Measurements from ENCODE around the gene CORIN.
"Not testable (repeated sequence)": the region's sequence is repeated elsewhere in the genome, so short reads cannot be mapped to it uniquely, and the experiment has no call there.

Gene CORIN

DNA sequence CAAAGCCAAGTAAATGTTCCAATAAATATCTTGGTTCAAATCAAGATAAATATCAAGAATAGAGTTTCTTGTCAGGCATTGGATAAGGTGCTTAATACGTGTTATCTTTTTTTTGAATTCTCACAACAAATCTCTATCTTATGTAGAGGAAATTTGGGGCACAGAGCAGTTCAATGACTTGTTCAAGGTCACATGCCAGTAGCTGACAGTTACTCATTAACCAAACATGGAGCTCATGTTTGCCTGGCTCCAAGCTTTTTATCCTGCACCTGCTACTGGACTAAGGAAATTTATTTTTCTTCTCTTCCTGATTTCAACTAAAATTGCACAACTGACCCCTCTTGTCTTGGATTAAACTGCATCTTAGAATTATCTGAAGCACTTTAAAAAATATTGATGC is 276.5 kb downstream of the CORIN start:
- H3K9me3 ChIP-seq (ENCODE audit: severe bottlenecking): no peaks in the 10 kb centered on the region
- no peak for TF ChIP-seq CTCF (IDR thresholded peaks at IDR 0.05; ENCODE audit: poor library complexity, severe bottlenecking)
- H3K27ac ChIP-seq (ENCODE audit: poor library complexity, severe bottlenecking): no peak overlapping the region
- peaks cover 11% of the 10 kb centered on the region for H3K36me3 ChIP-seq (ENCODE audit: low read depth)
- H3K4me1 ChIP-seq (ENCODE audit: insufficient read depth, poor library complexity, severe bottlenecking): peaks cover 3% of the 10 kb centered on the region
- ATAC-seq (ENCODE audit: low read depth): no peak
- H3K27me3 ChIP-seq (ENCODE audit: insufficient read depth, poor library complexity, severe bottlenecking): no peaks in the 10 kb centered on the region
- H3K4me3 ChIP-seq (ENCODE audit: severe bottlenecking): no peak overlapping the region
- DNase-seq (ENCODE audit: low spot score): no peak

- peaks cover 11% of the 10 kb centered on the region for H3K36me3 ChIP-seq (ENCODE audit: low read depth)
- DNase-seq (ENCODE audit: low spot score) (no peak), ATAC-seq (ENCODE audit: low read depth) (no peak)
- H3K27ac ChIP-seq (ENCODE audit: poor library complexity, severe bottlenecking): no peak overlapping the region
- no peak overlapping the region for H3K4me3 ChIP-seq (ENCODE audit: severe bottlenecking)
- TF ChIP-seq CTCF (IDR thresholded peaks at IDR 0.05; ENCODE audit: poor library complexity, severe bottlenecking): no peak
- no peaks in the 10 kb centered on the region for H3K27me3 ChIP-seq (ENCODE audit: insufficient read depth, poor library complexity, severe bottlenecking)
- peaks cover 10% of the 10 kb centered on the region for H3K4me1 ChIP-seq (ENCODE audit: insufficient read depth, poor library complexity, severe bottlenecking)
- no peaks in the 10 kb centered on the region for H3K9me3 ChIP-seq (ENCODE audit: severe bottlenecking)
Observed at GRCh38 chr4:47560682-47561081, 277.2 kb downstream of the CORIN start.

DNA sequence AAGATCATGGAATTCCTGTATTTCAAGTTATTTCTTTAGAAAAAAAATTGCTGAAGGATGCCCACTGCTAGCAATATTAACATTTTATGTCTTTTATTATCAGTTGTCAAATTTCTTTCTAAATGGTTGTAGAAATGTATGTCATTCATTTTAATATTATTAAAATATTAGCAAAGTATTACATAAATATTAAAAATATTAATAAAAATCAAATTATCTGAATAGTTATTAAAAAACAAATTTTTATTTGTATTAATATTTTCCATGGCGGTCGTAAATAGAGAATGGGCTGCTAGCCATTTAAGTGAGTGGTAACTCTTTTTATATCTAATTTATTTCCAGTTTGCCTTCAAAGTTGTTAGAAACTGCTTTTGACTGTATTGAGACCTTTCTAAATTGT is 280.6 kb downstream of the CORIN start:
- Histone ChIP-seq H3K27ac (ENCODE audit: poor library complexity, severe bottlenecking) (no peak overlapping the region), H3K4me1 (ENCODE audit: insufficient read depth, poor library complexity, severe bottlenecking) (peaks cover 12% of the 10 kb centered on the region), H3K27me3 (ENCODE audit: insufficient read depth, poor library complexity, severe bottlenecking) (no peaks in the 10 kb centered on the region), H3K36me3 (ENCODE audit: low read depth) (peaks cover 9% of the 10 kb centered on the region), H3K4me3 (ENCODE audit: severe bottlenecking) (no peak overlapping the region), H3K9me3 (ENCODE audit: severe bottlenecking) (no peaks in the 10 kb centered on the region)
- DNase-seq (ENCODE audit: low spot score) (no peak), ATAC-seq (ENCODE audit: low read depth) (no peak)
- no peak for TF ChIP-seq CTCF (IDR thresholded peaks at IDR 0.05; ENCODE audit: poor library complexity, severe bottlenecking)

- not testable (repeated sequence) for DNase-seq (ENCODE audit: low spot score); H3K27me3 ChIP-seq (ENCODE audit: insufficient read depth, poor library complexity, severe bottlenecking); H3K27ac ChIP-seq (ENCODE audit: poor library complexity, severe bottlenecking); H3K4me3 ChIP-seq (ENCODE audit: severe bottlenecking); H3K9me3 ChIP-seq (ENCODE audit: severe bottlenecking); H3K36me3 ChIP-seq (ENCODE audit: low read depth)
- 0 out of 3 replicates have a peak, but pooled peaks have one; percentile 25 for ATAC-seq (ENCODE audit: low read depth)
- H3K4me1 ChIP-seq (ENCODE audit: insufficient read depth, poor library complexity, severe bottlenecking): peaks cover 12% of the 10 kb centered on the region
Observed at GRCh38 chr4:47555920-47556319, 281.9 kb downstream of the CORIN start.

- ATAC-seq (ENCODE audit: low read depth): no peak
- TF ChIP-seq CTCF (IDR thresholded peaks at IDR 0.05; ENCODE audit: poor library complexity, severe bottlenecking): no peak
- H3K36me3 ChIP-seq (ENCODE audit: low read depth): peaks cover 4% of the 10 kb centered on the region; the same call in 1 of the 2 replicates
Observed at GRCh38 chr4:47553329-47554125, 284.3 kb downstream of the CORIN start.

More at GRCh38 chr4:47553329-47554125, 284.3 kb downstream of the CORIN start:
- H3K4me1 ChIP-seq (ENCODE audit: insufficient read depth, poor library complexity, severe bottlenecking): peaks cover 12% of the 10 kb centered on the region
- no peaks in the 10 kb centered on the region for H3K27me3 ChIP-seq (ENCODE audit: insufficient read depth, poor library complexity, severe bottlenecking)
- no peak for DNase-seq (ENCODE audit: low spot score)
- H3K27ac ChIP-seq (ENCODE audit: poor library complexity, severe bottlenecking): no peak overlapping the region
- H3K9me3 ChIP-seq (ENCODE audit: severe bottlenecking): no peaks in the 10 kb centered on the region
- no peak overlapping the region for H3K4me3 ChIP-seq (ENCODE audit: severe bottlenecking)

Data from RWPE2 (cell line).